ENCODE measurements around the gene KRTAP4-4.
"Not testable (repeated sequence)": the region's sequence is repeated elsewhere in the genome, so short reads cannot be mapped to it uniquely, and the experiment has no call there.

KRTAP4-4 gene

DNA sequence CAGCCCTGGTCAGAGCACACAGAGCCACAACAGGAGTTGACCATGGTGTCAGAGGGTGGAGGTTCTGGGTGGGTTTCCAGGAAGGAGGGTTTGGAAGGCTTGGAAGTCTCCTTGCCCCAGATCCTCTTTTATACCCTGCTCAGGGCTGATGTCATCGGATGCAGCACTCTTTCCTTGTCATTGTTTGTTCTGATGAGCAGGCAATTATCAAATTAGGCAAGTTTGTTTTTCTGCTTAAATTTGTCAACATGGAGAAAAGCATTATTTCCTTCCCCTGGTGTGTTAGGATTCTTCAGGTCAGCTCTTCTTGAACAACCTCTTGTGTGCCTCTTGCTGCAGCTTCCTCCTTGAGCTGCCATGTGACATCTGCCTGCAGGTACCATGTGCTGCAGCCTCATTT is at the start of gene KRTAP4-4:
KRTAP4-4 (minus strand) TSS at position 101 of the 400 bp plus-strand sequence; CDS start at position 44, 57 bp downstream.
- TF ChIP-seq ZNF274 (IDR thresholded peaks at IDR 0.05; ENCODE audit: low read depth, low read length), result no peak
- H3K4me3 ChIP-seq (ENCODE audit: low read length), result no peak within 1 kb of the TSS

DNA sequence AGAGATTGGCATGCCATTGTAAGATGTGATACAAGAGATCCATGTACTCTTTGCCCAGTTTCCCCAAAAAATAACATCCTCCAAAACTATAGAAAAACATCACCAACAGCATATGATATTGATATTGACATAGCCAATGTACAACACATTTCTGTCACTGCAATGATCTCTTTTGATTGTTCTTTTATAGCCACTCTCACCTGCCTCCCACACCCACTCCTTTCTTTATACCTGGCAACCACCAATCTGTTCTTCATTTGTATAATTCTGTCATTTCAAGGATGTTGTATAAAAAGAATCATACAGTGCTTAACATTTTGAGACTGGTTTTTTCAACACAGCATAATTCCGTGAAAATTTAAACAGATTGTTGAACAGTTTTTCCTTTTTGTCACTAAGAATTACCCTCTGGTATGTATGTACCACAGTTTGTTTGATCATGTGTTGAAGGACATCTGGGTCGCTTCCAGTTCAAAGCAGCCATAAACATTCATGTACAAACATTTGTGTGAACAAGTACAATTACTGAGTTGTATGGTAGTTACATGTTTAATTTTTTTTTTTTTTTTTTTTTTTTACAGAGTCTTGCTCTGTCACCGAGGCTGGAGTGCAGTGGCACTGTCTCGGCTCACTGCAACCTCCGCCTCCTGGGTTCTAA is 39.0 kb upstream of the KRTAP4-4 start:
- TF ChIP-seq ZNF274 (IDR thresholded peaks at IDR 0.05; ENCODE audit: low read depth, low read length), result no peak
- H3K4me3 ChIP-seq (ENCODE audit: low read length), result no peak overlapping the region

DNA sequence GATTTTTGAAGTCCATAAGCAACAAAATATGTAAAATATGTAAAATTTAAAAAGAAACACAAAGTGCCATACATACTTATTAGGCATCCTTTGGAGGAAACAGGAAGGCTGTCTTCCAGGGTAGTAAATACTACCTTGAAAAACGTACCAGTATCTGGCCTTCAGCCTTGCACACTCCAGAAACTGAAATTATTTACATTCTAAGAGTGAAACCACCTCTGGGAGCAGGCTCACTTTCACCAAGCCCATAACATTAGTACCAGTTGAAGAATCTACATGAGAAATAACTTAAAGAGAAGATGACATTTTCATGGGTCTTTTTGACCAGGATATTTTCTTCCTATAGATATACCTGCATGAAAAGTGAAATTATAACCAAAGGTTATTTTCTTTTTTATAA is 35.5 kb upstream of the KRTAP4-4 start:
- no peak for TF ChIP-seq ZNF274 (IDR thresholded peaks at IDR 0.05; ENCODE audit: low read depth, low read length)
- H3K4me3 ChIP-seq (ENCODE audit: low read length), result no peak overlapping the region

DNA sequence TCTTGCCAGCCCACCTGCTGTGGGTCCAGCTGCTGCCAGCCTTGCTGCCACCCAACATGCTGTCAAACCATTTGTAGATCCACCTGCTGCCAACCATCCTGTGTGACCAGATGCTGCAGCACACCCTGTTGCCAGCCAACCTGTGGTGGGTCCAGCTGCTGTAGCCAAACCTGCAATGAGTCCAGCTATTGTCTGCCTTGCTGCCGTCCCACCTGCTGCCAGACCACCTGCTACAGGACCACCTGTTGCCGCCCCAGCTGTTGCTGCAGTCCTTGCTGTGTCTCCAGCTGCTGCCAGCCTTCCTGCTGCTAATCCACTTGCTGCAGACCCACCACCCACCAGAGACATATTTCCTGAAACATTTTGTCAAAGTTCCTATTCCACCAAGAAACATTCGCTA is 29.8 kb upstream of the KRTAP4-4 start:
- no peak for TF ChIP-seq ZNF274 (IDR thresholded peaks at IDR 0.05; ENCODE audit: low read depth, low read length)
- no peak overlapping the region for H3K4me3 ChIP-seq (ENCODE audit: low read length)

DNA sequence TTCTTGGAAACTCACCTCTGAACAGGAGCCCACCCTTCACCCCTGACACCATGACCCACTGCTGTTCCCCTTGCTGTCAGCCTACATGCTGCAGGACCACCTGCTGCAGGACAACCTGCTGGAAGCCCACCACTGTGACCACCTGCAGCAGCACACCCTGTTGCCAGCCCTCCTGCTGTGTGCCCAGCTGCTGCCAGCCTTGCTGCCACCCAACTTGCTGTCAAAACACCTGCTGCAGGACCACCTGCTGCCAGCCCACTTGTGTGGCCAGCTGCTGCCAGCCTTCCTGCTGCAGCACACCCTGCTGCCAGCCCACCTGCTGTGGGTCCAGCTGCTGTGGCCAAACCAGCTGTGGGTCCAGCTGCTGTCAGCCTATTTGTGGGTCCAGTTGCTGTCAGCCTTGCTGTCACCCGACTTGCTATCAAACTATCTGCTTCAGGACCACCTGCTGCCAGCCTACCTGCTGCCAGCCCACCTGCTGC is 29.3 kb upstream of the KRTAP4-4 start, which contains the start of gene KRTAP9-1:
KRTAP9-1 (plus strand) TSS at position 51 of the 482 bp plus-strand sequence; CDS start at position 51, 0 bp downstream.
- H3K4me3 ChIP-seq (ENCODE audit: low read length), result not testable (repeated sequence)

DNA sequence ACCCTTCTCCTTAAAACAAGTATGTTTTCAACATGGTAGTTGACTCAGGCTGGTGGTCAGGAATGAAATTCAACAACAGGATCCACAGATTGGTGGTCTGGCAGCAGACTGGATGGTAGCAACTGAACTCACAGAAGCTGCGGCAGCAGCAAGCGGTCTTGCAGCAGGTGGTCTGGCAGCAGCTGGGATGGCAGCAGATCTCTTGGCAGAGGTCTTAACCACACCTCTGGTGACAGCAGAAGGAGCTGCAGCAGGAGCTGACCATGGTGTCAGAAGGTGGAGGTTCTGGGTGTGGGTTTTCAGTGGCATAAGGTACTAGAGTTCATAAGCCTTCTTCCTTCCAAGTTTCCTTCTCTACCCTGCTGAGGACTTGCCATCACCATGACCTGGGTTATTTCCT is 26.3 kb upstream of the KRTAP4-4 start:
- no peak for TF ChIP-seq ZNF274 (IDR thresholded peaks at IDR 0.05; ENCODE audit: low read depth, low read length)
- no peak overlapping the region for H3K4me3 ChIP-seq (ENCODE audit: low read length)

DNA sequence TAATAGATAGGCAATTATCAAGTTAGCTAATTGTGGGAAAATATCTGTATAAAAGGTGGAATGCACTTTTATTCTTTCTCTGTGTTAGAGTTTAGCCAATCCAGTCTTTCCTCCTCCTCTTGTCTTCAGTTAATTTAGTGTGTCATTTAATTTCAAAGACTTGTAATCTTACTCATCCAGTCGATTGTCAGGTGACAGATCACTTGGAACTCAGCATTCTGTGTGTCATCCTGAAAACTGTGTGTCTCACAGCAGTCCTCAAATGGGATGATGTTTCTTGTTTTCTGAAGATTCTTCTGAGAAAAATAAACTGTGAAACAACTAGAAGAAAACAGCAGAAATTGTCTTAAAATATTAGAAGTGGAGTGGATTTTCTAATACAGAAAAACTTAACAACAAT is 24.5 kb upstream of the KRTAP4-4 start:
- no peak for TF ChIP-seq ZNF274 (IDR thresholded peaks at IDR 0.05; ENCODE audit: low read depth, low read length)

DNA sequence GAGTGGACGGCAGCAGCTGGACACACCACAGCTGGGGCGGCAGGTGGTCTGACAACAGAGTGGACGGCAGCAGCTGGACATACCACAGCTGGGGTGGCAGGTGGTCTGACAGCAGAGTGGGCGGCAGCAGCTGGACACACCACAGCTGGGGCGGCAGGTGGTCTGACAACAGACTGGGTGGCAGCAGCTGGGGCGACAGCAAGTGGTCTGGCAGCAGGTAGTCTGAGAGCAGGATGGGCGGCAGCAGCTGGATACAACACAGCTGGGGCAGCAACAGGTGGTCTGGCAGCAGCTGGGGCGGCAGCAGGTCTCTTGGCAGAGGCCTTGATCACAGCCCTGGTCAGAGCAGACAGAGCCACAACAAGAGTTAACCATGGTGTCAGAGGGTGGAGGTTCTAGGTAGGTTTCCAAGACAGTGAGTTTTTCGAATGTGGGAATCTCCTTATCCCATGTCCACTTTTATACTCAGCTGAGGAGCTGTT is 24.0 kb upstream of the KRTAP4-4 start, which contains the start of gene KRTAP4-1:
KRTAP4-1 (minus strand) TSS at position 432 of the 482 bp plus-strand sequence; CDS start at position 375, 57 bp downstream.
- no peak for TF ChIP-seq ZNF274 (IDR thresholded peaks at IDR 0.05; ENCODE audit: low read depth, low read length)
- no peak within 1 kb of the TSS for H3K4me3 ChIP-seq (ENCODE audit: low read length)

More for the DNA sequence above, 24.5 kb upstream of the KRTAP4-4 start:
- H3K4me3 ChIP-seq (ENCODE audit: low read length), result no peak overlapping the region

DNA sequence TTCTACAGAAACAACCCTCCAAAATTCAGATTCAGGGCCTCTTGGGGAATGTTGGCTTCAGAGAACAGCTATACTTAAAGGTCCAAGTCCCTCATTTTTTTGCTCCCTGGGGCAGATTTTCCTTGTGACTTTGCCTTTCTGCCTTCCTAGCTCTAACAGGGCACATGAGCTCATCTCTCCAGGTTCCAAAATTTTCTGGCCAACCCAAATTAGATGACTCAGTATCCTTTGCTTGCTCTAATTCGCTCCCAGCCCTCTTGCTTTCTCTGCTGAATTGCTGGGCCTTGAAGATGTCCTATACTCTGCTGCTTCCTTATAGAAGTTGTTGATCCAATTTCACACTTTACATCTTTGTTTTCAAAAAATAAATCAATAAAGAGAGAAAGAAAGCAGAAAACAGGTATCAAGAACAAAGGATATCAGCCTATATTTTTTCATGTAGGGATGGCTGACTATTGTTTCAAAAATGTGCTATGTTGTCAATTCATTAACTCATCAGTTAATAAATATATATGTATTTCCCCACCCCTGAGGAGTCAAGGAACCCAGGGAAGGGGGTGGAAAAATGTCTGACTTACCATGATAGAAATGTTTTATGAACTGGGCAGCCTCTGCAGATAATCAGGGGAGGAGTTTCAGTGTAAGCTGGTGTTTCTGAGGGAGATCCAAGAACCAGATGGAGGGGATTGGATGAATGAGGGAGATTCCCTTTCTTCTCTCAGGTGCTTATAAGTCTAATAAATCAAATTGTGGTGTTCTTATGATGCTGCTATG is 18.5 kb upstream of the KRTAP4-4 start:
- H3K4me3 ChIP-seq (ENCODE audit: low read length), result no peak overlapping the region
- no peak for TF ChIP-seq ZNF274 (IDR thresholded peaks at IDR 0.05; ENCODE audit: low read depth, low read length)

DNA sequence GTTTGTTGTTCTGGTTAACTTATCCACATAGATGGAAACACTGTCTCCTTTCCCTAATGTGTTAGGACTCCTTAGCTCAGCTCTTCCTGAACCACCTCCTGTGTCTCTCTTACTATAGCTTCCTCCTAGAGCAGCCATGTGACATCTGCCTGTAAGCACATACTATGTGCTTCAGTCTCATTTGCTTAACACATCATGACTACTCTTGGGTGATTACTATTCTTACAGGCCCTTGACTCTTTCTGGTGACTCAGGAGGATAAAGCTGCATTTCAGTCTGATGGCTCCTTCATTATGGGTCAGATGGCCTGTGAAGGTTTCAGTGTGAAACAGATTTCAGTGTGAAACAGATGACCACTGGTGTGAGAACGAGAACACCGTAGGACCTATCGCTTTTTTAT is 17.8 kb upstream of the KRTAP4-4 start:
- H3K4me3 ChIP-seq (ENCODE audit: low read length), result no peak overlapping the region
- no peak for TF ChIP-seq ZNF274 (IDR thresholded peaks at IDR 0.05; ENCODE audit: low read depth, low read length)

DNA sequence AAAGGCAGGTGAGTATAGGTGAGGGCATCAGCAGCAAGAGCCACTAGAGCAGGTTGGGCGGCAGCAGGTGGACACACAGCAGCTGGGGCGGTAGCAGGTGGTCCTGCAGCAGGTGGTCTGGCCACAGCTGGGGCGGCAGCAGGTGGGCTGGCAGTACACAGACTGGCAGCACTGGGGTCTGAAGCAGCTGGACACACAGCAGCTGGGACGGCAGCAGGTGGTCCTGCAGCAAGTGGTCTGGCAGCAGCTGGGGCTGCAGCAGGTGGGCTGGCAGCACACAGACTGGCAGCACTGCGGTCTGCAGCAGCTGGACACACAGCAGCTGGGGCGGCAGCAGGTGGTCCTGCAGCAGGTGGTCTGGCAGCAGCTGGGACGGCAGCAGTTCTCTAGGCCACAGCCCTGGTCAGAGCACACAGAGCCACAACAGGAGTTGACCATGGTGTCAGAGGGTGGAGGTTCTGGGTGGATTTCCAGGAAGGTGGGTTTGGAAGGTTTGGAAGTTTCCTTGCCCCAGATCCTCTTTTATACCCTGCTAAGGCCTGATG is 17.3 kb upstream of the KRTAP4-4 start, which contains the start of gene KRTAP4-2:
KRTAP4-2 (minus strand) TSS at position 495 of the 545 bp plus-strand sequence; CDS start at position 438, 57 bp downstream.
- no peak for TF ChIP-seq ZNF274 (IDR thresholded peaks at IDR 0.05; ENCODE audit: low read depth, low read length)

DNA sequence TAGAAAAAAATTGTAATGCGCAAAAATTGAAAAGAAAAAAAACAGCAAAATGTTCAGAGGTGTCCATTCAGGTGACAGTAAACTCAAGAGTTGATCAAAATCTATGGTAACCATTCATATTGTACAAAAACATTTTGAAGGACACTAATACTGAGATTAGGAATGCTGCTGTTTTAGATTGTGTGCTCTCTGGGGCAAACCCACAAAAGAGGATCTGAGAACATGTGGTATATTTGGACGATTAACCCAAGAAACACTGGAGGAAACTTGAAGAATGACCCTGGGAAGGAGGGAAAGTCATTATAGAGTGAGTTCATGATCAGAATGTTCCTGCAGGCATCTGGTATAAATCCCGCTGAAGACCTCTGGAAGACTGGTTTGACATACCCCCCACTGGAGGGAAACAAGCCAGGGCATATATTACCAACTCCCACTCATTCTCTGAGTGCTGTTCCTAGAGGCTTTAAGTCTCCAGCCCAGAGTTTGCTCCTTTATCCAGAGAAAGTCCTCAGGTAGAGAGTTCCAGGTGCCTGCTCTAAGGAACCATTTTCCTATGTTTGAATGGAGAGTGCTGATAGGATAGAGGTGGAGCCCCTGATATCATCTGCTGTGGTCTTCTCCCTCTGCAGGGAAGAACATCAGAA is 16.3 kb upstream of the KRTAP4-4 start:
- TF ChIP-seq ZNF274 (IDR thresholded peaks at IDR 0.05; ENCODE audit: low read depth, low read length), result no peak

More for the DNA sequence above, 17.3 kb upstream of the KRTAP4-4 start, which contains the start of gene KRTAP4-2:
- H3K4me3 ChIP-seq (ENCODE audit: low read length), result no peak within 1 kb of the TSS

DNA sequence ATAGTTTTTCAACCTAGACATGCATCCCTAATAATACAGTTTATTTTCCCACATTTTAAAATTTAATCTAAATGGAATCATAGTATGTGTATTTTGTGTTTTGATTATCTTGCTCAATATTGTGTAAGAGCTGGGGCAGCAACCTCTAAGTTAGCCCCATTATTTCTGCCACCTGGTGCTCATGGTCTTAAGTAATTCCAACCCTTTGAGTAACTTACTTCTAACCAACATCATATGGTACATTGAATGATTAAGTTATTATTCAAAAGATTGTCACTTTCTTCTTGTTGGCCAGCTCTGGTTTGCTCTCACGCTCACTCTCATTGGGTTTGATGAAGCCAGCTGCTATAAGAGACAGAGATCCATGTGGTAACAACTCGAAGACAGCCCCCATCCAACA is 11.3 kb upstream of the KRTAP4-4 start:
- H3K4me3 ChIP-seq (ENCODE audit: low read length), result no peak overlapping the region
- TF ChIP-seq ZNF274 (IDR thresholded peaks at IDR 0.05; ENCODE audit: low read depth, low read length), result no peak

More for the DNA sequence above, 16.3 kb upstream of the KRTAP4-4 start:
- H3K4me3 ChIP-seq (ENCODE audit: low read length), result no peak overlapping the region

DNA sequence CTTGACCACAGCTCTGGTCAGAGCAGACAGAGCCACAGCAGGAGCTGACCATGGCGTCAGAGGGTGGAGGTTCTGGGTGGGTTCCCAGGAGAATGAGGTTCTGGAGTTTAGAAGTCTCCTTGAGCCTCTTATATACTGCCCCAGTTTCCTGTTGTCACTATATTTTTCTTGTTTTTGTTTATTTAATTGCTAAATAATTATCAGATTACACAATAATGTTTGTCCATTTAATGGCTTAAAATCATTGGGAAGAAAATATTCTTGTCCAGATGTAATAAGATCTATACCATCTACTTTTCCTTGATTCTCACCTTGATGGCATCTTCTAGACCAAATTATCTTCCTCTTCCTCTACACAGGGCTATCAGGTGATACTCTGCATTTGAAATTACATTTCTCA is 7.6 kb upstream of the KRTAP4-4 start, which contains the start of gene KRTAP4-3:
KRTAP4-3 (minus strand) TSS at position 101 of the 400 bp plus-strand sequence; CDS start at position 52, 49 bp downstream.
- H3K4me3 ChIP-seq (ENCODE audit: low read length), result no peak within 1 kb of the TSS
- no peak for TF ChIP-seq ZNF274 (IDR thresholded peaks at IDR 0.05; ENCODE audit: low read depth, low read length)
